Stimulated activated naive B cell treated with anti-CD40 and anti-IgM and Interleukin-4, amounts not matched to agents 10 μg/mL and 1 μg/mL and 100 μg/mL, for 72 hours (primary cell): ENCODE results near the gene GDF2.

Experiments used
- ATAC-seq, 2 donors: fragments of 150-1000 bp; cut with Tn5 transposase; replicated peaks; 2 replicates each; pipeline ENCODE4 v1.10.0; 2021; ENCODE audit warnings: moderate library complexity in 1 of 2
- DNase-seq: peaks from one replicate; pipeline ENCODE4 v3.0.0; 2021
- H3K27ac Mint-ChIP-seq: one replicate; pipeline ENCODE4 v1.8.0; 2022; ENCODE audit warnings: mild to moderate bottlenecking, mixed read lengths
- H3K27me3 Mint-ChIP-seq, 2 donors: one replicate each; pipeline ENCODE4 v1.8.0; 2022; ENCODE audit warnings: mixed read lengths in 2 of 2
- H3K36me3 Mint-ChIP-seq, 2 donors: one replicate each; pipeline ENCODE4 v1.8.0; 2022; ENCODE audit warnings: mixed read lengths in 2 of 2, mild to moderate bottlenecking in 1 of 2
- H3K4me1 Mint-ChIP-seq, 2 donors: one replicate each; pipeline ENCODE4 v1.8.0; 2022; ENCODE audit warnings: mixed read lengths in 2 of 2, mild to moderate bottlenecking in 1 of 2
- H3K4me3 Mint-ChIP-seq, 2 donors: one replicate each; pipeline ENCODE4 v1.8.0; 2022; ENCODE audit warnings: mild to moderate bottlenecking in 2 of 2, mixed read lengths in 2 of 2, moderate library complexity in 1 of 2
- H3K9me3 Mint-ChIP-seq, 2 donors: one replicate each; pipeline ENCODE4 v1.8.0; 2022; ENCODE audit warnings: mixed read lengths in 2 of 2, mild to moderate bottlenecking in 1 of 2

The GDF2 gene

DNA sequence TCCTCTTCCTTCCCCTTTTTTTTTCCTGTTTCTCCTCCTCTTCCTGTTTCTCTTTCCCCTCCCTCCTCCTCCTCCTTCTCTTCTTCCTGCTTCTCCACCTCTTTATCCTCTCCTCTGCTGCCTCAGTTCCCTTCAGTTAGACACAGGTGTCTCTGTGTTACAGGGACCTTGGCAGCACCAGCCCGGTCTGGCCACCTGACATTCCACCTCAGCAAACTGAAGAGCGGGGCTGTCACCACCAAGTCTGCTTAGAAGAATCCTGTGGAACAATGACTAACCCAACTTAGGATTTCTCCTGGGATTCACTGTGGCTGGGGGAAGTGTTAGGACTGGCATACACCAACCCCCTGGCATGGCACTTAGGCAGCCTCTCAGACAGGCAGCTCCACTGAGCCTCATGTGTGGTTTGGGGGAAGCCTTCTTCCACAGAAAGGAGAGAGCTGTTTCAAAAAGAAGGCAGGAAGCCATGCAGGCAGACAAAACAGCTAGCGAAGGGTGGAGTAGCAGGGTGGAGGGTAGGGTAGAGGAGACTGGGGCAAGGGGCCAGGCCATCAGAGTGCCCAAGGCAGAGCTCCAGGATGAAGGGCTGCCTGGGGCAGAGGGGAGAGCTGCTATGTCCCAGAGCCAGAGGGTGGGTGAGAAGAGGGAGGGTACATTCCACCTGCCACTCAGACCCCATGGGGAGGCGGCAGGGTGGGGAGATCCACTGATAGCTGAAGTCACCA lies 35.5 kb upstream of the GDF2 start:
- peaks cover 18 to 26% of the 10 kb centered on the region in 2 donors for H3K4me1 Mint-ChIP-seq
- no peaks in the 10 kb centered on the region for H3K36me3 Mint-ChIP-seq
- no peak overlapping the region for H3K4me3 Mint-ChIP-seq
- ATAC-seq, result no peak
- DNase-seq, result no peak
- no peaks in the 10 kb centered on the region for H3K9me3 Mint-ChIP-seq
- H3K27ac Mint-ChIP-seq, result no peak overlapping the region
- H3K27me3 Mint-ChIP-seq, result peaks cover 0 to 8% of the 10 kb centered on the region in 2 donors

DNA sequence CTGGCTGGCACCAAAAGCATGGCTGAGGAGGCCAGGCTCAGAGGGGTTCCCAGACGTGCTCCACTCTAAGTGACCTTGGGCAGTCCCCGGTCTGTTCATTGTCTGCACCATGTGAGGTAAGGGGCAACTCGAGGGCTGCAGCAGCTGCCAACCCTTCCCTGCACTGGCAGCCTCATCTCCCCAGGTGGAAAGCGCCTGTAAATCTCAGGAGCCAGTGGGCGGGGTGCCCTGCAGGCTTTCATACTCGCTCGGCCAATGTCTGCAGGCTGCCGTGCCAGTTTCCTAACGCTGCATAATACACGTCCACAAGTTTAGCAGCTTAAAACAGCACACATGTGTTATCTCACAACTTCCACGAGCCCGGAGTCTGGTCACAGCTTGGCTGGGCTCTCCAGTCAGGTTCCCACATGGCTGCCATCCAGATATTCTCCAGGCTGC lies 34.9 kb upstream of the GDF2 start:
- Mint-ChIP-seq H3K27me3 (peaks cover 0 to 6% of the 10 kb centered on the region in 2 donors), H3K4me1 (peaks cover 15 to 20% of the 10 kb centered on the region in 2 donors), H3K4me3 (no peak overlapping the region), H3K27ac (no peak overlapping the region), H3K36me3 (no peaks in the 10 kb centered on the region), H3K9me3 (no peaks in the 10 kb centered on the region)
- DNase-seq, result no peak
- no peak for ATAC-seq

GRCh38 chr10:47287805-47288204 lies 34.4 kb upstream of the GDF2 start:
- H3K36me3 Mint-ChIP-seq, result no peaks in the 10 kb centered on the region
- no peaks in the 10 kb centered on the region for H3K9me3 Mint-ChIP-seq
- no peak for ATAC-seq
- DNase-seq, result no peak
- H3K27ac Mint-ChIP-seq, result no peak overlapping the region
- H3K4me1 Mint-ChIP-seq, result peaks cover 14 to 17% of the 10 kb centered on the region in 2 donors
- no peak overlapping the region for H3K4me3 Mint-ChIP-seq
- peaks cover 0 to 4% of the 10 kb centered on the region in 2 donors for H3K27me3 Mint-ChIP-seq

DNA sequence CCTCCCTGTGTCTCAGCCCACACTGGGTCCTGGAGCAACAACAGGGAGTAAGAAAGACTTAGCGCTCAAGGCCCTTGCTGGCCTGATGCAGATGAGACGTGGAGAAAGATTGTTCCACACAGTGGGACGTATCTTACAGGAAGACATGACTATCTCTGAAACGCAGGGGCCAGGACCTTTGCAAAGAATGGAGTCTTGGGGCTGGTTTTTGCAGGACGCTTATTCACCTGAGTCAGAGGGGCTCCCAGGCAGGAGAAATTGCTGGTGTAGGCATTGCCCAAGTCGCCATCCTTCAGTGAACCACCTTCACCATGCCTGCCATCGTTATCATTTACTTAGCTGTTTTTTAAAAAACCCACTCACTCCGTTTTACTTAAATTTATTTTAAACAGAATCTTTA lies 34.0 kb upstream of the GDF2 start:
- ATAC-seq, result no peak
- H3K4me1 Mint-ChIP-seq, result peaks cover 14 to 17% of the 10 kb centered on the region in 2 donors
- peaks cover under 1 to 4% of the 10 kb centered on the region in 2 donors for H3K27me3 Mint-ChIP-seq
- no peaks in the 10 kb centered on the region for H3K36me3 Mint-ChIP-seq
- no peaks in the 10 kb centered on the region for H3K9me3 Mint-ChIP-seq
- DNase-seq, result no peak
- H3K27ac Mint-ChIP-seq, result no peak overlapping the region
- H3K4me3 Mint-ChIP-seq, result no peak overlapping the region

DNA sequence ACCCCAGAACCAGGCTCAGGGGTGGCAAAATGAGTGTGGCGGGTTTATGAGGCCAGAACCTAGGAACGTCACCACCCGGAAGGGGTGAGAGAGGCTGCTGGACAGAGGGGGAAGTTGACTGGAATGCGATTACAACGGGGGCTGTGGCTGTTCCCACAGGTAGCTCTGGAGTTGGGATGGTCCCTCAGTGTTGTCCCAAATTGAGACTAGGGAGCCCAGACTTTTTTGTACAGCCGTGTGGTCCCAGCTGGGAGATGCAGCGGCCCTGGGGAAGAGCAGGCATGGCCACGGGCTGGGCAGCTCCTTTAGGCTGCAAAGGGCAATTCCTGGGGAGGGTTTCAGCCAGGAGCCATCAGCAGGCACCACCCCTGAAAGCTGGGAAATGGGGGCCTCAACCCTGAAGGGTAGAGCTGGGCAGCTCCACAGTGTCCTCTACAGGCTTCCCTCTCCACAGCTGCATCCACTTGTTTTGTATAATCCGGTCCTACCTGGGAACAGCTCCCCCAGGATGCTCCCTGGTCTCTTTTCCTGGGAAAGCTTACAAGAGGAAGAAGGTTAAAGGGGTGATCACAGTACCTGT lies 33.2 kb upstream of the GDF2 start:
- Mint-ChIP-seq H3K9me3 (no peaks in the 10 kb centered on the region), H3K4me3 (no peak overlapping the region), H3K27me3 (peaks cover 8 to 9% of the 10 kb centered on the region in 2 donors), H3K4me1 (peaks cover 14 to 17% of the 10 kb centered on the region in 2 donors), H3K36me3 (no peaks in the 10 kb centered on the region), H3K27ac (no peak overlapping the region)
- no peak for DNase-seq
- ATAC-seq, result no peak

- H3K36me3 Mint-ChIP-seq, result no peaks in the 10 kb centered on the region
- DNase-seq (no peak), ATAC-seq (no peak)
- no peak overlapping the region for H3K27ac Mint-ChIP-seq
- peaks cover 14 to 17% of the 10 kb centered on the region in 2 donors for H3K4me1 Mint-ChIP-seq
- no peaks in the 10 kb centered on the region for H3K9me3 Mint-ChIP-seq
- no peak overlapping the region for H3K4me3 Mint-ChIP-seq
- peaks cover 12 to 15% of the 10 kb centered on the region in 2 donors for H3K27me3 Mint-ChIP-seq
These were observed 32.3 kb upstream of the GDF2 start for GRCh38 chr10:47289921-47290320.

- ATAC-seq, result no peak
- no peak overlapping the region for H3K4me3 Mint-ChIP-seq
- H3K27ac Mint-ChIP-seq, result no peak overlapping the region
- peaks cover 12 to 15% of the 10 kb centered on the region in 2 donors for H3K4me1 Mint-ChIP-seq
- H3K27me3 Mint-ChIP-seq, result peaks cover 16 to 19% of the 10 kb centered on the region in 2 donors
- H3K9me3 Mint-ChIP-seq, result no peaks in the 10 kb centered on the region
- no peaks in the 10 kb centered on the region for H3K36me3 Mint-ChIP-seq
- no peak for DNase-seq
These were observed 31.9 kb upstream of the GDF2 start for GRCh38 chr10:47290338-47290737.

DNA sequence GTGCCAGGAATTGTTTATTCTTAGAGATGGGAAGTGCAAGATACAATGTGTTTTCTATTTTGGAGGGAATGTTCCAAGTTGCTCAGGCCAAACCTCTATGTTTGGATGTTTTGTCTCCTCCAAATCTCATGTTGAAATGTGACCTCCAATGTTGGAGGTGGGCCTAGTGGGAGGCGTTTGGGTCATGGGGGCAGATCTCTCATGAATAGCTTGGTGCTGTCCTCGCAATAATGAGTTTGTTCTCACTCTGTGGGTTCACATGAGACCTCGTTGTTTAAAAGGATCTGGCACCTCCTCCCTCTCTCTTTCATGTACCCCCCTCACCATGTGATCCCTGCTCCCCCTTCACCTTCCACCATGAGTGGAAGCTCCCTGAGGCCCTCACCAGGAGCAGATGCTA lies 30.6 kb upstream of the GDF2 start:
- peaks cover 1% of the 10 kb centered on the region in 2 donors for H3K4me1 Mint-ChIP-seq
- no peak overlapping the region for H3K27ac Mint-ChIP-seq
- peaks cover 21 to 32% of the 10 kb centered on the region in 2 donors for H3K27me3 Mint-ChIP-seq
- H3K9me3 Mint-ChIP-seq, result no peaks in the 10 kb centered on the region
- no peak for ATAC-seq
- no peak for DNase-seq
- H3K4me3 Mint-ChIP-seq, result no peak overlapping the region
- H3K36me3 Mint-ChIP-seq, result no peaks in the 10 kb centered on the region

DNA sequence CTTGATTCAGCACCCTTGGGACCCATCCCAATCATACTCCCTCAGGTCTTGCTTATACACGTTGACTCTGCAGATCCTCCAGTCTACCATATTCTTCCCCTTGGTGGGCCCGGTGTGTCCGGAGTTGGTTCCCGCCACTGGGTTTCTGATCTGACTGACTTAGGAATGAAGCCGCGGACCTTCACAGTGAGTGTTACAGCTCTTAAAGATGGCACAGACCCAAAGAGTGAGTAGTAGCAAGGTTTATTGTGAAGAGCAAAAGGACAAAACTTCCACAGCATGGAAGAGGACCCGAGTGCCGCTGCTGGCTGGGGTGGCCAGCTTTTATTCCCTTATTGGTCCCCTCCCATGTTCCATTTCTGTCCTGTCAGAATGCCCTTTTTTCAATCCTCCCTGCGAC lies 28.2 kb upstream of the GDF2 start:
- Mint-ChIP-seq H3K9me3 (no peaks in the 10 kb centered on the region), H3K4me1 (no peaks in the 10 kb centered on the region), H3K36me3 (no peaks in the 10 kb centered on the region), H3K27ac (no peak overlapping the region), H3K27me3 (peaks cover 26 to 47% of the 10 kb centered on the region in 2 donors), H3K4me3 (no peak overlapping the region)
- DNase-seq (no peak), ATAC-seq (no peak)

- H3K4me3 Mint-ChIP-seq, result no peak overlapping the region
- no peaks in the 10 kb centered on the region for H3K36me3 Mint-ChIP-seq
- H3K27ac Mint-ChIP-seq, result no peak overlapping the region
- ATAC-seq (no peak), DNase-seq (no peak)
- H3K27me3 Mint-ChIP-seq, result peaks cover 28 to 50% of the 10 kb centered on the region in 2 donors
- no peaks in the 10 kb centered on the region for H3K4me1 Mint-ChIP-seq
- no peaks in the 10 kb centered on the region for H3K9me3 Mint-ChIP-seq
These were observed 27.8 kb upstream of the GDF2 start for GRCh38 chr10:47294501-47294900.

DNA sequence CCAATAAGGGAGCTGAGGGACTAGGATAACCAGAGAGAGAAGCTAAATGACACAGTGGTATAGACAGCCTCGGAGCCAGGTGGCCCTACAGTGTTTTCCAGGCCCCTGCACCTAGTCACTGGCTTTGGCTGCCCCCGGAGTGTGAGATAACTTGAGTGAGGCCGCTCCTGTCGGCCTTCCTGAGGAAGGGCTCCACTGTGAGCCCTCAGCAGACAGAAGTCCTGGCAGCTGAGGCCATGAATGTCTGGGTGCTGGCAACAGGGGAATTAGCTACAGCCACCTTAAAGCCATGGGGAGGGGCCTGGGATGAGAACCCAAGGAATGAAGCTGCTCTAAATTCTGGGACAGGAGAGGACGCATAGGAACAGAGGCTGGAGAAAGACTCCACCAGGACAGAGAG lies 26.8 kb upstream of the GDF2 start:
- no peak for DNase-seq
- H3K36me3 Mint-ChIP-seq, result no peaks in the 10 kb centered on the region
- ATAC-seq, result no peak
- H3K27me3 Mint-ChIP-seq, result peaks cover 32 to 55% of the 10 kb centered on the region in 2 donors
- H3K27ac Mint-ChIP-seq, result no peak overlapping the region
- H3K4me1 Mint-ChIP-seq, result no peaks in the 10 kb centered on the region
- no peak overlapping the region for H3K4me3 Mint-ChIP-seq
- H3K9me3 Mint-ChIP-seq, result no peaks in the 10 kb centered on the region

- peaks cover 0 to 3% of the 10 kb centered on the region in 2 donors for H3K4me1 Mint-ChIP-seq
- H3K27ac Mint-ChIP-seq, result no peak overlapping the region
- peaks cover 39 to 64% of the 10 kb centered on the region in 2 donors for H3K27me3 Mint-ChIP-seq
- H3K36me3 Mint-ChIP-seq, result no peaks in the 10 kb centered on the region
- no peak overlapping the region for H3K4me3 Mint-ChIP-seq
- ATAC-seq (no peak), DNase-seq (no peak)
- no peaks in the 10 kb centered on the region for H3K9me3 Mint-ChIP-seq
These were observed 25.9 kb upstream of the GDF2 start for GRCh38 chr10:47296156-47296894.

GRCh38 chr10:47296941-47297340 lies 25.3 kb upstream of the GDF2 start:
- Mint-ChIP-seq H3K4me3 (no peak overlapping the region), H3K36me3 (no peaks in the 10 kb centered on the region), H3K9me3 (no peaks in the 10 kb centered on the region), H3K27ac (no peak overlapping the region), H3K27me3 (peaks cover 39 to 65% of the 10 kb centered on the region in 2 donors), H3K4me1 (peaks cover 0 to 3% of the 10 kb centered on the region in 2 donors)
- DNase-seq (no peak), ATAC-seq (no peak)

DNA sequence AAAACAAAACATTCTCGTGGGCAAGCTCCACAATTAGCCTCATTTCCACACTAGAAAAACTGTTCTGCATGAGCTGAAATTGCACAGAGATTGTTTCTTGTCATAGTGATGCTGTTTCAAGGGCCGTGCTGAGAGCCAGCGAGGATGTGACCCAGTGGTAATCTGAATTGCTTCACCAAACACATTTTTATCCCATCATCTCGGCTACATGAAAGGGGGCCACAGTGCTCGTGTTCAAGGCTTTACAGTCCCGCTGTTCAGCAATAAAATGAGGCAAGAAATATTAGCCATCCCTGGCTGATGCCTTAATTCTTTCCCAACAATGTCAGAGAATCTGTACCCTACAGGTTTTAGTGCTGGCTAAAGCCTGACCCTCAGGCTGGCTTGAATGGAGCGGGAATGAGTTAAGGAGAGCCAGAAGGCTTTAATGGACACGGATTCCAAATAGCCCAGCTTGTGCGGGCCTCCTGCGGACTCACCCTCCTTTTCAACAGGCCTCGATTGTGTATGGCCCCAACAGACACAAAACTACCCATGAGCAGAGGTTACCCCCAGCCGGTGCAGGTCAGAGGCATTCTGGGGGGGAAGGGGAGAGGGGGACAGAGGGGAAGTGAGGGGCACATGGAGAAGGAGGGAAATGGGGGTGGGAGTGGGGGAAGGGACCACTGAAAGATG lies 24.3 kb upstream of the GDF2 start:
- ATAC-seq (no peak), DNase-seq (no peak)
- Mint-ChIP-seq H3K4me3 (no peak overlapping the region), H3K9me3 (no peaks in the 10 kb centered on the region), H3K4me1 (peaks cover 0 to 3% of the 10 kb centered on the region in 2 donors), H3K27me3 (peaks cover 41 to 67% of the 10 kb centered on the region in 2 donors), H3K36me3 (no peaks in the 10 kb centered on the region), H3K27ac (no peak overlapping the region)
